HL-60/S4 treated with retinoic acid at 250 ng/mL for 4 days and 3 days (cell line): ENCODE data around the gene DTD1.

Experiments used
- in situ Hi-C: fragments of 300-500 bp; cut with MboI; formaldehyde crosslinking; loops from 2 replicates; pipeline ENCODE4 v1.7.0; 2022; ENCODE audit warnings: low sequenced_read_pairs

The DTD1 gene

DNA sequence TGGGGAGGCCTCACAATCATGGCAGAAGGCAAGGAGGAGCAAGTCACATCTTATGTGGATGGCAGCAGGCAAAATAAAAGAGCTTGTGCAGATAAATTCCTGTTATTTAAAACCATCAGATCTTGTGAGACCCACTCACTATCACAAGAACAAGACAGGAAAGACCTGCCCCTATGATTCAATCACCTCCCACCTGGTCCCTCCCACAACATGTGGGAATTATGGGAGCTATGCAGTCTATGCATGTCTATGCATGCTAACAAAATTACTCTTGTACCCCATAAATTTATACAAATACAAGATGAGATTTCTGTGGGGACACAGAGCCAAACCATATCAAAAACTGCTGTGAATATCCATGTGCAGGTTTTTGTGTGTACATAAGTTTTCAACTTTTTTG, 200.2 kb downstream of the DTD1 start:
- in situ Hi-C loops = no loop called here

DNA sequence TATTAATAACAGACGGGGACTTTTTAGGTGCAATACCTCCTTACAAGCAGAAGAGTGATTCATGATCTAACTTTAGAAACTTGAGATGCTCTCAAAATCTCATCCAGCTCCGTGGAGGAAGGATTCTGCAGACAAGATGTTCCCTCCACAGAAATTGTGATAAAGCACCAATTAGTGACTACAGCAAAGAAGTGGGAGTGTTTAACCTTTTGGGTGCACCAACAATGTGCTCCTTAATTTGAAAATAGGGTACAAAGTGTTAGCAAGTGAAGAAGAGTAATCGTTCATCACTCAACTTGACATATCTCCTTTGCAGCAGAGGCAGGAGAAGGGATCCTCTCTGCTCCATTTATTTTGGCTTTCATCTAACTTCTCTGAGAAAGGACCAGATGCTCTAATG, 202.9 kb downstream of the DTD1 start:
- in situ Hi-C loops = no loop called here

DNA sequence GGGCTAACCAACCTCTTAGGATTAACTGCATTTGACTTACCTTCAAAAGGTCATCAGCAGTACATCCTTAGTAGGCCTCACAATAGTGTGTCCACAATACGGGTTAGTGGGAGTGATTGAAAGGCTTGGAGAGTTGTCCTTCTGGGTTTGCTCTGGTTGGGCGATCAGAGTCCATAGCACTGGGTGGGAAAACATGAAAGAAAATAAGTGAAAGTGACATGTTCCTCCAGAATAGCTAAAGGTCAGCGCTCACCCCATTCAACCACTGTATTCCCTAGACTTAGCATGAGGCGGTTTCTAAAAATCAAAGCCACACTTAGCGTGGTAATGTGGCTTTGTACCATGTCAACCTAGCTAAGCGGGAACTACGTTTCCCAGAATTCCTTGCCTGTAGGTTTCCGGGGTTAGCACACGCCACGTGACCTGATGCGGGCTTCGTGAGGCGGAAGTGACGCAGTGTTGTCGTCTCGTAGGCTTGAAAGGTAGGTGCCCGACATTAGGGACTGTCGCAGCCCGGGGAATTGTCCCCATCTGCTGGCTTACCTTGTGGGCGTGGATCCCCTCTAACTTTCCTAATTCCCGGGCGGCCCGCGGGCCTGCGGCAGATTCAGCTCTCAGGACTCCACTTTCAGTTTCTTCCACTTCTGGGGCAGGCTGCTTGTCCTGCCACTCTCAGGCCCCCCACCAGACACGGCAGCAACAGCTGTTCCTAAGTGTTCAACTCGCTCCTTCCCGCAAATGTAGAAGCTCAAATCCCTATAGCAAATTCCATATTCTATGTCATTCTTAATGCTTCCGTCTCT, 206.0 kb downstream of the DTD1 start:
- in situ Hi-C loops = no loop called here

DNA sequence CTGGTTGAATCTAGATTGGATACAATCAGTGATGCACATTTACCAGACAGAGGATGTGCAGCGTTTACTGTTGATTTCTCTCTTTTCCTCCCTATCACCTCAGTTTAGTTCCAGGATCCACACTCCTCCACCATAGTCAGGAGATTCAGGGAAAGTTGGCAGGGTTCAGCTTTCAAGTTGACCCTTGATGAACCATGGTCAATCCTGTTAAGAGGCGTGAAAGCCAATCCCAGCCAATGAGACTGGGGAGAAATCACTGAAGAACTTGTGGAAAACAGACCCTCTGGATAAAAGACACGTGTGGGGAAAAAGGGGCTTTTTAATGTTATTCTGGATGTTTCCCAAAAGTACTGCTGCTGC, 206.6 kb downstream of the DTD1 start:
- in situ Hi-C loops = no loop called here

DNA sequence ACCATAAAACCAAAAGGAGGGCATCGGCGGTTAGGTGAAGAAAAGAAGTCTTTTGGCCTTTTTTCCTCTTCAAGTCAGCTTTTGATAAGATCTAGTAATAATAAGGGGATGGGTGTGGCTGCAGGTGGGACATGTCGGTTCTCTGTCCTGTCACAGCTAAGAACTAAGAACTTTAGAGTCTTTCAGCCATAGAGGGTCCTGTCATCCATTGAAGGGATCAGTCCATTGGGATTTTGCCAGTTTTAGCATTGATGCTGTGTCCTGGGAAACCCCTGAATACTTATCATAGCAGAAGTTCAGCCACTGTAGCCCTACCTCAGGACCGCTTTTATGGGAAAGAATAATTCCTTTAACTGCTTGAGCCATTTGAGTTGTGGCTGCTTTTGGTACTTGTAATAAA, 207.5 kb downstream of the DTD1 start:
- in situ Hi-C loops = no loop called here

DNA sequence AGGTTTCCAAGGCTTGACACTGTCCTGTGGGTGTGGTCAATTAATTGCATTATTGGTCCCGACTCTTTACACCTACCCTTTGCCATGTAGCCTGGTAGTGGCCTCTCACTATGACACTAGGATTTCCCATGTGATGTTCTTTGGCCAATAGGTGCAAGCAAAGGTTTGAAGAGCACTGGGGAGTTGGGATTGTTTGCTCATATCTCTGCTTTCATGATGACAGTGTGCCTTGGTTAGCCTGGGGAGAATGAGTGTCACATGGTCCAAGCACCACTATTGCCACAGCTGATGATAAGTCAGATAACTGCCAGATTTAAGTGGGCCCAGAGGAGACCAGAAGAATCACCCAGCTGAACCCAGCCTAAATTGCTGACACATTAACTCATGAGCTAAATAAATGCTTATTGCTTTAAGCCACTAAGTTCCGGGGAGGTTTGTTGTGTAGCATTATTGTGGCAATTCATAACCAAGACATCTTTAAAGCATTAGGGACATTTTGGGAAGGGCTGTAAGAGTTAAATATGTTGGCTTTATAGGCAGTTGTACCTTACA, 208.5 kb downstream of the DTD1 start:
- in situ Hi-C loops = no loop called here

DNA sequence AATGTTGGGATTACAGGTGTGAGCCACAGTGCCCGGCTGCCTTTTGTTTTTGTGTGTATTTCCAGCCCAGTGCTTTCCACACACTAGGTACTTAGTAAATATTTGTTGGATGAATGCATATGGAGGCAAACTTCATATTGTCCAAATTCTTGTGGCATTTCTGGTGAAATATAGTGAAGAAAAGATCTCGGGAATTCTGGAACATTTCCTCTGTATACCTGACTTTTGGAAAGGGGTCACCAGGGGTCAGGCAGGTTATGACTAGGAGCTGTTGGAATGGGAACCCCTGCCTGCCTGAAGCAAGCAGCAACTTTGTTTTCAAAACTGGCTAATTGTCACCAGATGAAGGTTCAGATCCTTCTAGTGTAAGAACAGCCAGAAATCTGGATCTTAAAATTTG, 213.7 kb downstream of the DTD1 start:
- in situ Hi-C loops = no loop called here

DNA sequence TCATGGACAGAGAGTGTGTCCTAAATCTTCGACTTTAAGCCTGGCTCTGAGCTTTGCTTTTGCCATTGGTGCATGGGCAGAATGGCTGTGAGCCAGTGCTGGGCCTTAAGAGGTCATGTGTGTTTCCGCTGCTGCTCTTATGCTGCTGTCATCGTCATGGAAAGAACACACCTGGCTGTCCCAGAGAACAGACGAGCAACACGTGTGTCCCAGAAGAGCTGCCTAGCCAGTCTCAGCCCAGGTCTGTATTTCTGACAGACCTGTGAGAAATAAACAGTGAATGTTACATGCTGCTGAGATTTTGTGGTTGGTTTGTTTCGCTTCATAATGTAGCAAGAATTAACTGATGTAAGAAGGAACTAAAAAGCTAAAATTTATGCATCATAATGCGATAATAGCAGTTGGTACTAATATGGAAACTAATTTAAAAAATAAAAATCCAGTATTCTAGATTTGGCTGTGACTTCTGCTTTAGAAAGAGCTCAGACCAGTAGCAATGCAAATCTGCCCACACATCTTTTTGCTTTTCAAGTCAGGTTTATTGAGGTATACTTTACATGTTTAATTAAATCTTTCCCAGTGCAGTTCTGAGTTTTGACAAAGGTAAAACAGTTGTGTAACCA, 214.3 kb downstream of the DTD1 start:
- in situ Hi-C loops = no loop called here

DNA sequence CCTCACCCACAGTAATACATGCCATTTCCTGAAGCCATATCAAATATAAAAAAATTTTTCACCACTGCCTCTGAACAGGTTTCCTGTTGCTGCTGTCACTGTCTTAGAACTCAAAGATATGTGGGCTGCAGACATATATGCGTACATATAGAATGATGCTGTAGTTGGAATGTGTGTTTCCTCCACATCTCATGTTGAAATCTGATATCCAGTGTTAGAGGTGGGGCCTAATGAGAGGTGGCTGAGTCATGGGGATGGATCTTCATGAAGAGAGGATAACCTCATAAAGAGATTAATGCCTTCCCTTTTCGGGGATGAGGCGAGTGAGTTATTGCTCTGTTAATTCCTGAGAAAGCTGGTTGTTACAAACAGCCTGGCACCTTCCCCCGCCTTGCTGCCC, 218.0 kb downstream of the DTD1 start:
- in situ Hi-C loops = no loop called here

DNA sequence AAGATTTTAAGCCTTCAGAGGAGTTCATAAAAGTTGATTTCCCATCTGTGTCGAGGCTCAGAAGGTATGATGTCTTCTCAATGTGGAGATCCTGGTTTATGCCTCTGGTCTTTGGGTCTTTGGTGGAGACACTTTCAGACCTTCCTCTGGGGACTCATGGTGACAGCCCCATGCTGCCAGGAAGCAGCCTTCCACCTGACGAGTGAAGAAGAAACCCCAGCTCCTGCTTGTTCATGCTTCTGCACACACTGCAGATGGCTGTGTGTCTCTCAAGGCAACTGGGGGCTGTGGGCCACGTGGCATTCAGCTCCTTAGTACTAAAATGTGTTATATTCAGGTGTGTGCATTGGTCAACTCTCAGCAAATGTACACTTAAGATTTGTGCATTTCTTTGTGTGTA, 220.9 kb downstream of the DTD1 start:
- in situ Hi-C loops = no loop called here

DNA sequence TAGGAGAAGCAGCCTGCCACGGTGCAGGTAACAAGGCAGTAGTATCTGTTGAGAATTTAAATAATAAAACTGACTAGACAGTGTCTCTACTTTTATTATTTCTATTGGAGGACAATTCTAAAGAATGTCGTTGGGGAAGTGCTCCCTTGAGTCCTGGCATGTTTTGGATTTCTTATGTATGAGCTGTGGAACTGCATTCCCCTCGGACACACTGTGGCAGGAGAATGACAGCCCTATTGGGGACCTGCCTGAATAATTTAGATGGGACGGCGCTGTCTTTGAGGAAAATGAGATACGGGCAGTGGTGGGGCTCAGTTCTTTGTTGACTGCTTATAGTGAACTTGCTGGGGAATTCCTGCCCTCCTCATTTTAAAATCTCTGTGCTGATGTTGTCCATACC, 223.3 kb downstream of the DTD1 start:
- in situ Hi-C loops = no loop called here

DNA sequence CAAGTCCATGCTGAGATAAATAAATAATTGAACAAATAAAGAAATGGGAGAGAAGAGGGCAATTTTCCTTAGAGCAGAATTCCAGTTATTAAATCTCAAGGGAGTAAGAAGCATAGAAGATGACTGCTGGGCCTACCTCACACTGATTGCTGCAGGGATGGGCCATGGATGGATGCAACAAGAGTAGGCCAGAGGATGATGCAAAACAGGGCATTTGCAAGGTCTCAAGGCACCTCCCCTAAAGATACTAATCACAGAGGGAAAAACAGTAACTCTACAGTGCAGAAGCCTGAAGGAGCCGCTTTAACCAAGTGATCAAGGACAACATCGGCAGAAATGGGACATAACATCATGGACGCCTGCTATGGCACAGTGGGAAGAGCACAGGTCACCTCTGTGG, 224.1 kb downstream of the DTD1 start:
- in situ Hi-C loops = no loop called here

DNA sequence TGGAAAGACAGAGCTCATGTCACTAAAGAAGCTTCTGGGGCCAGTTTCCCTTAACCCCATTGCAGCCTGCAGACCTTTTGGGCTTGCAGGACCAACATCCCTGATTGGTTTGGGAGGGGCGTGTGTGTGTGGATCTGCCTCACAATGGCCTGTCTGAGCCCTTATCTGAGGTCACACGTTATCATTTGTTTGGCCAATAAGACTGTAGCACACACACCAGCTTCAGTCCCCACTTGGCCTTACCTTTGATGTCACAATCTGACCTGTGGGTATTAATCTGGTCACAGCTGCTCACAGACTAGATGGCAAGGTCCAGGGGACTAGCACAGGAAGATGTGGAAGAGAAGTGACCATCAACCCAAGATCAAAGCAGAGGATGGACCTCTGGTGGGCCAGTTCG, 225.6 kb downstream of the DTD1 start, which contains the start of gene SCP2D1:
SCP2D1 (plus strand) TSS at position 301 of the 400 bp plus-strand sequence; CDS start at position 334, 33 bp downstream.
- in situ Hi-C loops = no loop called here

DNA sequence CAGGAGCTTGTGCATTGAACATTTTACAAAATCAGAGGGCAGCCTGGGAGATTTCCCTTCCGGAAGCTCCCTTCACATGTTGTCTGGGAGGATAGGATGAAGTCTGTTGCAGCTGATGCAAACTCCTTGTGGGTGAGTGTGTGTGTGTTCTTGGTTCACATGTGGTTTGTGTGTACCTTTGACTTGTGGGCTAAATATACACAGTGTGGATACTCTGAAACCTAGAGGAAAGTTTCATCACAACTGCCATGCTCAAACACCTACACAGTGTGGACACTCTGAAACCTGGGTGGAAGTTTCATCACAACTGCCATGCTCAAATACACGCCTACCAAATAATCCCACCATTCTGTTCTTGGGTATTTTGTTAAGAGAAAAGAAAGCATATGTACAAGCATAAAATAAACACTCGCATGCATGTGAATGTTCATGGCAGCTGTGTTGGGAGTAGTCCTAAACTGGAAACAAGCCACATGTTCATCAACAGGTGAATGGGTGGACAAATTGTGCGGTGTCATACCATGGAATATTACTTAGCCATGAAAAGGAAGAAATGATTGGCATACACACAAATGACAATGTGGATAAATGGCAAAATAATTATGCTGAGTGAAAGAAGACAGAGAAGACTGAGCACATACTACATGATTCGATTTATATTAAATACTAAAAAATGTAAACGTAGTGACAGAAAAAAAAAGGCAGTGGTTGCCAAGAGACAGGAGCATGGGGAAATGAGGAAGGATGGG, 227.5 kb downstream of the DTD1 start:
- in situ Hi-C loops = no loop called here
